GM18520 (cell line): ENCODE data around the gene TIMP1.
A peak's percentile ranks its signal among the peaks of the same experiment; 100 is the strongest.
"Not testable (repeated sequence)": the region's sequence is repeated elsewhere in the genome, so short reads cannot be mapped to it uniquely, and the experiment has no call there.

Experiments used
- ATAC-seq: cut with Tn5 transposase; IDR thresholded peaks from one replicate; pipeline ENCODE4 v1.9.1; 2021; ENCODE audit not compliant: unreplicated experiment

TIMP1 gene

DNA sequence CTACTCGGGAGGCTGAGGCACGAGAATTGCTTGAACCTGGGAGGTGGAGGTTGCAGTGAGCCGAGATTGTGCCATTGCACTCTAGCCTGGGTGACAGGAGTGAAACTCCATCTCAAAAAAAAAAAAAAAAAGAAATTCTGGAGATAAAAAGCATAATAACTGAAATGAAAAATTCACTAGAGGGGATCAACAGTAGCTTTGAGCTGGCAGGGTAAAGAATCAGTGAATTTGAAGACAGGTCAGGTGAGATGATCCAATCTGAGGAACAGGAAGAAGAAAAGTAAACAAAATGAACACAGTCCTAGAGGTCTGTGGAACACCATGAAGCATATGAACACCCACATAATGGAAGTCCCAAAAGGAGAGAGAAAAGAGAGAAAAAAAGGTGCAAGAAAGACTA lies 15.0 kb downstream of the TIMP1 start:
- ATAC-seq = no peak

- ATAC-seq = not testable (repeated sequence)
Observed at GRCh38 chrX:47603125-47603524, 20.9 kb downstream of the TIMP1 start.

DNA sequence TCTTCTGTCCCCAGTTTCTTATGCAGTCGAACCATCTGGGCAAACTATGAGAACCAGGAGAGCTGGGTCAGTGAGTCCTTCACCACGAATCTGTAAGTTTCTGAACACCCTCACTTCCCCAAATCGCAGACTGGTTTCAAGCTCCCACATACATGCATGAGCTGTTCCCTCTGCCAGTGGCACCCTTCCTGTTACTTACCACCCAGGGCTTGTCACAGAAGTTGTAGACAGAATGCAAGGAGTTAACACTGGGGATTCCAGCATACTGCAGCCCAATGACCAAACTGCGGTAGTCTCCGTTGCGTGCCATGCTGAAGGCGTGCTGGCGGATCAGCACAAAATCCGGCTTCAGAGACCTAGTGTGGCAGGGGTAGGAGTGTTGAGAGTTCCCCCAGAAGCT lies 22.8 kb downstream of the TIMP1 start:
- no peak for ATAC-seq

DNA sequence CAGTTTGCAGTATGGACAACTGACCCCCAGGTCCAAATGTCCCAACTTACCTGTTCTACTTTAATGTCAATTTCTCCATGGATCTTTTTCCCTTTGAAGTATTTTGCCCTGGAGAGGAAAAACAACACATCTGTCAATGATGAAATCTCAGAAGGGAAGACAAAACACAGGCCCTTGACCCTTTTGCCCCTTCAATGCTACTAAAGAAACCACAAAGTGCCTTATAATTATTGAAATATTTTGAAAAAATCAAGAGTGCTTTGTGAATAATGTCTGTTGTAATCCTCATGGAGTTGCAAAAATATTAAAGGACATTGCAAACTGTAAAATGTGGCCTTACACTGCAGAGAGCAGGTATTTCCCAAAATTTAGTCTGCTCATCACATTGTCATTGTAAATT lies 24.9 kb downstream of the TIMP1 start:
- ATAC-seq = no peak

GRCh38 chrX:47608130-47608810 lies 26.0 kb downstream of the TIMP1 start:
- no peak for ATAC-seq

DNA sequence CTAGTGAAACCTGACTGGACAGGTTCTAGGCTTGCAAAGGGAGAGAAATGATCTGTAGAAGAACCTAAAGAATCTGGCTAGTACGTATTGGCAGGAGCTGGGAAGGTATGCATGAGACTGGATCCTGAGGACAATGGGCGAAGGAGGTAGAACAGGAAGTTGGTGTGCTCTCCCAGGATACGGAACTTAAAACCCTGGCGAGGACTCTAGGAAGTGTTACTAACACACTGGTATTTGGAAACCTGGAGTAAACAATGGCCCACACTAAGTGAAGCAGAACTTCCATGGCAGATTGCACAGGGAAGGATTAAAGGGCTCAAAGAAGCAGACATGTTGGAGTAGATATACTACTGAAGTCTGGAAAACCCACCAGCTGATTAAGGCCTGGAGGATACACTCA lies 28.3 kb downstream of the TIMP1 start:
- ATAC-seq = no peak

- ATAC-seq = no peak
Observed at GRCh38 chrX:47611489-47611888, 29.3 kb downstream of the TIMP1 start.

DNA sequence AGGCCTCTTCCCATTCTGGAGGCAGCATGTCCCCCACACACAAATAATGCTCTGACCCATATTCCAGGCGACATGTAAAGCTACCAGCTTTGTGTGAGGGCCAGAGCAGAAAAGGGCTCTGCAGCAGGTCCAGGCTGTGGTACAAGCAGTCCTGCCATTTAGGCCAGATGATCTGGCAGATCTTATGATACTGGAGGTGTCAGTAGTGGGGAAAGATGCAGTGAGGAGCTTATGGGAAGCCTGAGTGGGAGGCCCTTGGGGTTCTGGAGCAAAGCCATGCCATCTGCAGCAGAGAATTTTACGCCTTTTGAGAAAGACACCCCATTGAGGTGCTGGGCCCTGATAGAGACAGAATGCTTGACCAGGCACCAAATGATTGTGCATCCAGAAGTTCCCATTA lies 29.7 kb downstream of the TIMP1 start:
- no peak for ATAC-seq

GRCh38 chrX:47612418-47612817 lies 30.2 kb downstream of the TIMP1 start:
- ATAC-seq = no peak

DNA sequence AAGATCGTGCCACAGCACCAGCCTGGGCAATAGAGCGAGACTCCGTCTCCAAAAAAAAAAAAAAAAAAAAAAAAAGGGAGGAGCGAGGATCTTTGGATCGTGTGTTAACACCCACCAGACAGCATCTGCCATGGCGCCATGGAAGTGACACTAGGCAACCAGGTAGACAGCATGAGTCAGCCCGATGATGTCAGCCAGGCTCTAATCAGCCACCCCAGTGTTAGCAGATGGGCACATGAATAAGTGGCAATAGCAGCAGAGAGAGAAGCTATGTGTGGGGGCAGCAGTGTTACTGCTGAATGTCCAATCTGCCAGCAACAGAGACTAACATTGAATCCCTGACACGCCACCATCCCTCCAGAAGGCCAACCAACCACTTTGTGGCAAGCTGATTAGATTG lies 30.8 kb downstream of the TIMP1 start:
- ATAC-seq = no peak

DNA sequence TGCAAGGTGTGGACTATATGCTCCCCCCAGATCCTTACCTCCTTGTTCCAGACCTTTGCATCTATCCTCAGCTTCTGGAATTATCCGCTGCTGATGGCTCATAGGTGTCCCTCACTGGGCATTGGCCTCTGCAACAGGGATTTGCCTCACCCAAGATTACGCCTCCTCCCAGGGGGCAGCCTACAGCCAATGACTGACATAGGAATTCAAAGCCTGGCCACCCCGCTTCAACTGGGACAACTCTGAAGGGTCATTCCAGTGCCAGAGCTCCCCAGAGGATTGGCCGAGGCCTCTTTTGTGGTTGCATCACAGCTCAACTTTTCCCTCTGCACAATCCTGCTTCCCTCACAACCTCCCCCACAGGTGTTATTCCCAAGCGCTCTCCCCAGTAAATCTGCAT lies 32.4 kb downstream of the TIMP1 start:
- no peak for ATAC-seq

GRCh38 chrX:47618923-47619485 lies 36.8 kb downstream of the TIMP1 start:
- no peak for ATAC-seq

GRCh38 chrX:47619486-47620302 lies 37.5 kb downstream of the TIMP1 start, which contains the start of gene SYN1:
Gene SYN1 (minus strand): TSS chrX:47619857. CDS start chrX:47619728, 129 bp downstream.
- peak; percentile 77 for ATAC-seq

GRCh38 chrX:47620303-47620685 lies 38.1 kb downstream of the TIMP1 start:
- ATAC-seq = no peak

DNA sequence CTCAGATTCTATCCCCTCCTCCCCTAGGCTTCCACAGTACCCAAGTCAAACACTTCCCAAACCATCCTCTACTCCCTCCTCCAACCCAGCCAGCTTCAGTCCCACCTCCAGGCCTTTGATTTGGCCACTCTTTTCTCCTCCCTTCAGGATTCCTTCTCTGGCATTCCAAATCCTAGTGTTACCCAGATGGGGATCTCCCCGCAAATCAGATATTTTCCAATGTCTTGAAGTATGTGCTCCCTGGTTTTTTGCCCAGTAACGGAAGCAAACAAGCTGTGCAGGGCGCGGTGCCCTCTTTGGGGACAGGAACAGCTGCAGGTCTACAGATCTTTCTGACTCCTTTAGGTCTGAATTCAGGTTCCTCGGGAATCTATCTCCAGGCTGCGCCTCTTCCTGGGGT lies 39.6 kb downstream of the TIMP1 start:
- no peak for ATAC-seq

GRCh38 chrX:47623540-47624027 lies 41.3 kb downstream of the TIMP1 start:
- ATAC-seq = no peak

- no peak for ATAC-seq
Observed at GRCh38 chrX:47625365-47625764, 43.1 kb downstream of the TIMP1 start.

GRCh38 chrX:47628982-47629381 lies 46.7 kb downstream of the TIMP1 start:
- no peak for ATAC-seq

- no peak for ATAC-seq
Observed at GRCh38 chrX:47629419-47630200, 47.4 kb downstream of the TIMP1 start, which contains the start of gene CFP. Gene CFP (minus strand): TSS chrX:47629930. CDS start chrX:47629844, 86 bp downstream.

- ATAC-seq = no peak
Observed at GRCh38 chrX:47631676-47632075, 49.4 kb downstream of the TIMP1 start.

GRCh38 chrX:47632666-47633065 lies 50.4 kb downstream of the TIMP1 start:
- no peak for ATAC-seq
